ENCODE results near the gene TASOR.
"Not testable (repeated sequence)": the region's sequence is repeated elsewhere in the genome, so short reads cannot be mapped to it uniquely, and the experiment has no call there.

Gene TASOR

GRCh38 chr3:56683122-56683817, at the start of gene TASOR:
TSS of gene TASOR (minus strand) at chr3:56683265. CDS start at chr3:56683006, 259 bp downstream.
- peak; percentile 83 for DNase-seq (ENCODE audit: low spot score)

- no peak for DNase-seq (ENCODE audit: low spot score)
Observed at GRCh38 chr3:56732109-56732508, 49.0 kb upstream of the TASOR start.

- DNase-seq (ENCODE audit: low spot score): no peak
Observed at GRCh38 chr3:56725175-56725574, 42.1 kb upstream of the TASOR start.

- DNase-seq (ENCODE audit: low spot score): no peak
Observed at GRCh38 chr3:56724676-56725075, 41.6 kb upstream of the TASOR start.

GRCh38 chr3:56720849-56721248, 37.8 kb upstream of the TASOR start:
- DNase-seq (ENCODE audit: low spot score): no peak

GRCh38 chr3:56718809-56719208, 35.7 kb upstream of the TASOR start:
- not testable (repeated sequence) for DNase-seq (ENCODE audit: low spot score)

GRCh38 chr3:56711344-56711743, 28.3 kb upstream of the TASOR start:
- DNase-seq (ENCODE audit: low spot score): no peak

GRCh38 chr3:56707412-56707811, 24.3 kb upstream of the TASOR start:
- not testable (repeated sequence) for DNase-seq (ENCODE audit: low spot score)

- DNase-seq (ENCODE audit: low spot score): no peak
Observed at GRCh38 chr3:56706629-56707028, 23.6 kb upstream of the TASOR start.

- DNase-seq (ENCODE audit: low spot score): no peak
Observed at GRCh38 chr3:56704706-56705105, 21.6 kb upstream of the TASOR start.

GRCh38 chr3:56702490-56703315, 19.6 kb upstream of the TASOR start:
- DNase-seq (ENCODE audit: low spot score): peak; percentile 58

- no peak for DNase-seq (ENCODE audit: low spot score)
Observed at GRCh38 chr3:56700151-56700550, 17.1 kb upstream of the TASOR start.

- DNase-seq (ENCODE audit: low spot score): no peak
Observed at GRCh38 chr3:56694867-56695683, 12.0 kb upstream of the TASOR start.

GRCh38 chr3:56693750-56694149, 10.7 kb upstream of the TASOR start:
- DNase-seq (ENCODE audit: low spot score): no peak

GRCh38 chr3:56692520-56693433, 9.7 kb upstream of the TASOR start:
- DNase-seq (ENCODE audit: low spot score): not testable (repeated sequence)

- not testable (repeated sequence) for DNase-seq (ENCODE audit: low spot score)
Observed at GRCh38 chr3:56692001-56692365, 8.9 kb upstream of the TASOR start.

- DNase-seq (ENCODE audit: low spot score): no peak
Observed at GRCh38 chr3:56691165-56692000, 8.3 kb upstream of the TASOR start.

- DNase-seq (ENCODE audit: low spot score): no peak
Observed at GRCh38 chr3:56689303-56689702, 6.2 kb upstream of the TASOR start.

- no peak for DNase-seq (ENCODE audit: low spot score)
Observed at GRCh38 chr3:56688191-56688590, 5.1 kb upstream of the TASOR start.

GRCh38 chr3:56684029-56684428, 964 bp upstream of the TASOR start:
- no peak for DNase-seq (ENCODE audit: low spot score)

Measured in hematopoietic multipotent progenitor cell treated with erythropoietin and hydrocortisone succinate and interleukin-3 and kit ligand, for 17 days (in vitro differentiated cells).